ENCODE data around the gene SMKR1.

DNA sequence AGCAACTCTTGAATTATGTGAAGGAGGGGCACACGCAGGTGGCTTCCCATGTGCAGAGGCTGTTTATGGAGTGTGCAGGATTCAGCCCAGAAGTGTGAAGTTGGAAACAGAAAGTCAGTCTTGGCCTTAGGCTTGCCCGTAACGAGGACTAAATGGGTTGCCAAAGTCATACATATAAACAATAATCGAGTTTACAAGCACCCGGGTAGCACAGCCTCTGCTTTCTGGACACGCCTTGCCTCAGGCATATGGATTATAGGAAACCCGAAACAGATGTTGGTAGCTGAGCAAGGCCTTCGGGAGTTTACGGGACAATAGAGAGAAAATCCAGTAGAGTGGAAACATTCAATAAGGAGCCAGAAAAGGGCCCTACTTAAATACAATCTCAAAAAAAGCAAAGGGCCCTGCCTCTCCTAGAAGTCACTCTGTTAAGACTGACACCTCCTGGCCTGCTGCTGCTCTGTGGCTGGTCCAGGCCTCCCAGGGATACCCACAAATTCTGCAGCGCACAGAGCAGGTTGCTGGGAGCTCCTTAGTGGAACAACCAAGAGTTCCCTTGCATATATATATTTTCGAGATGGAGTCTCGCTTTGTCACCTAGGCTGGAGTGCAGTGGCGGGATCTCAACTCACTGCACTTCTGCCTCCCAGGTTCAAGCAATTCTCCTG is 48.5 kb downstream of the SMKR1 start:
- TF ChIP-seq, protein P1, sequence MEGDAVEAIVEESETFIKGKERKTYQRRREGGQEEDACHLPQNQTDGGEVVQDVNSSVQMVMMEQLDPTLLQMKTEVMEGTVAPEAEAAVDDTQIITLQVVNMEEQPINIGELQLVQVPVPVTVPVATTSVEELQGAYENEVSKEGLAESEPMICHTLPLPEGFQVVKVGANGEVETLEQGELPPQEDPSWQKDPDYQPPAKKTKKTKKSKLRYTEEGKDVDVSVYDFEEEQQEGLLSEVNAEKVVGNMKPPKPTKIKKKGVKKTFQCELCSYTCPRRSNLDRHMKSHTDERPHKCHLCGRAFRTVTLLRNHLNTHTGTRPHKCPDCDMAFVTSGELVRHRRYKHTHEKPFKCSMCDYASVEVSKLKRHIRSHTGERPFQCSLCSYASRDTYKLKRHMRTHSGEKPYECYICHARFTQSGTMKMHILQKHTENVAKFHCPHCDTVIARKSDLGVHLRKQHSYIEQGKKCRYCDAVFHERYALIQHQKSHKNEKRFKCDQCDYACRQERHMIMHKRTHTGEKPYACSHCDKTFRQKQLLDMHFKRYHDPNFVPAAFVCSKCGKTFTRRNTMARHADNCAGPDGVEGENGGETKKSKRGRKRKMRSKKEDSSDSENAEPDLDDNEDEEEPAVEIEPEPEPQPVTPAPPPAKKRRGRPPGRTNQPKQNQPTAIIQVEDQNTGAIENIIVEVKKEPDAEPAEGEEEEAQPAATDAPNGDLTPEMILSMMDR (IDR thresholded peaks at IDR 0.05) = no peak
- TF ChIP-seq POLR2A (IDR thresholded peaks at IDR 0.05) = no peak
- no peak for TF ChIP-seq EP300 (IDR thresholded peaks at IDR 0.05)

Data from ovary (tissue), 3 donors.